ENCODE measurements around the gene KRTAP10-7.
"Not testable (repeated sequence)": the region's sequence is repeated elsewhere in the genome, so short reads cannot be mapped to it uniquely, and the experiment has no call there.

The KRTAP10-7 gene

GRCh38 chr21:44557491-44558328 lies 42.7 kb upstream of the KRTAP10-7 start:
- no peak for TF ChIP-seq CTCF (IDR thresholded peaks at IDR 0.05; ENCODE audit: extremely low read depth, missing control alignments)
- DNase-seq (ENCODE audit: low spot score) = no peak

GRCh38 chr21:44558329-44558675 lies 42.1 kb upstream of the KRTAP10-7 start:
- not testable (repeated sequence) for DNase-seq (ENCODE audit: low spot score)

- no peak for TF ChIP-seq CTCF (IDR thresholded peaks at IDR 0.05; ENCODE audit: extremely low read depth, missing control alignments)
- no peak for DNase-seq (ENCODE audit: low spot score)
Measured at GRCh38 chr21:44558695-44559094, 41.7 kb upstream of the KRTAP10-7 start, which contains the start of gene KRTAP10-3. TSS of gene KRTAP10-3 (minus strand) at chr21:44558795. CDS start at chr21:44558715, 80 bp downstream.

GRCh38 chr21:44564099-44564498 lies 36.3 kb upstream of the KRTAP10-7 start:
- DNase-seq (ENCODE audit: low spot score) = no peak
- TF ChIP-seq CTCF (IDR thresholded peaks at IDR 0.05; ENCODE audit: extremely low read depth, missing control alignments) = no peak

- DNase-seq (ENCODE audit: low spot score) = no peak
- no peak for TF ChIP-seq CTCF (IDR thresholded peaks at IDR 0.05; ENCODE audit: extremely low read depth, missing control alignments)
Measured at GRCh38 chr21:44564886-44565598, 35.4 kb upstream of the KRTAP10-7 start.

- DNase-seq (ENCODE audit: low spot score) = no peak
- no peak for TF ChIP-seq CTCF (IDR thresholded peaks at IDR 0.05; ENCODE audit: extremely low read depth, missing control alignments)
Measured at GRCh38 chr21:44566403-44566802, 34.0 kb upstream of the KRTAP10-7 start.

GRCh38 chr21:44567481-44568171 lies 32.8 kb upstream of the KRTAP10-7 start:
- no peak for TF ChIP-seq CTCF (IDR thresholded peaks at IDR 0.05; ENCODE audit: extremely low read depth, missing control alignments)

More at GRCh38 chr21:44567481-44568171, 32.8 kb upstream of the KRTAP10-7 start:
- DNase-seq (ENCODE audit: low spot score) = no peak
